Measurements from ENCODE around the gene SLC9A3. TPM values are rescaled to one million over a fixed set of nuclear protein-coding genes. Genes with fewer than 3 reads are reported as not detected.
A peak's percentile ranks its signal among the peaks of the same experiment; 100 is the strongest.

The SLC9A3 gene
- total RNA-seq, 2 donors from 2014 or later, result 1.6 to 2.2 TPM

DNA sequence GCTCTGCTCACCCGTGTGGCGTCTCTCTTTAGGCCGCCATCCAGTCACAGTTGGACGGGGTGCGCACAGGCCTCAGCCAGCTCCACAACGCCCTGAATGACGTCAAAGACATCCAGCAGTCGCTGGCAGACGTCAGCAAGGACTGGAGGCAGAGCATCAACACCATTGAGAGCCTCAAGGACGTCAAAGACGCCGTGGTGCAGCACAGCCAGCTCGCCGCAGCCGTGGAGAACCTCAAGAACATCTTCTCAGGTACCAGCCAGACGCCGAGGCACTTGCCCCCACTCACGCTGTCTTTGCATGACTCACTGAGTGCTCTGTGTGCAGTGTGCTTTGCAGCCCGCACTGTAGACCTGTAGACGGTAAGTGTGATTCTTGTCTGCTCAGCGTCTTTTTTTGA lies 76.7 kb downstream of the SLC9A3 start:
- ATAC-seq (replicated peaks), result no peak
- Mint-ChIP-seq H3K36me3 (ENCODE audit: low read depth) (peaks cover 89% of the 10 kb centered on the region), H3K9me3 (peaks cover 9% of the 10 kb centered on the region), H3K27me3 (no peaks in the 10 kb centered on the region), H3K4me1 (peaks cover 35% of the 10 kb centered on the region), H3K27ac (no peak overlapping the region), H3K4me3 (no peak overlapping the region)

DNA sequence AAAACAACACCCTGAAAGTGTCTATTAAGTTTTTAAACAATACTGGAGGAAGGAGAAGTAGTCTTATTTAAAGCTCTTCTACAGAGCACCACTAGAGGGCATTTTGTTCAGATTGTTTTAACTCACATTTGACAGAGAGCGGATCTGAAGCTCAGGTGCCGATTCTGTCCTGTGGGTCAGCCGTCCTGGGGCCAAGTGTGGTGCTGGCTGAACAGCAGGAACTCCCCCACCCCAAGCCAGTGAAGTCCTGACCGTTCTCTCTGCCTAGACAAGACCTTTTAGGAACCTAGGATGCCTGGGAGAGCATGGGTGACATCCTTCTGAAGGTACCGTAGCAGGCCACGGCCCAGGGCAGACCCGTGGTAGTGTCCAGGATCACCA lies 77.4 kb downstream of the SLC9A3 start:
- ATAC-seq (replicated peaks), result no peak

DNA sequence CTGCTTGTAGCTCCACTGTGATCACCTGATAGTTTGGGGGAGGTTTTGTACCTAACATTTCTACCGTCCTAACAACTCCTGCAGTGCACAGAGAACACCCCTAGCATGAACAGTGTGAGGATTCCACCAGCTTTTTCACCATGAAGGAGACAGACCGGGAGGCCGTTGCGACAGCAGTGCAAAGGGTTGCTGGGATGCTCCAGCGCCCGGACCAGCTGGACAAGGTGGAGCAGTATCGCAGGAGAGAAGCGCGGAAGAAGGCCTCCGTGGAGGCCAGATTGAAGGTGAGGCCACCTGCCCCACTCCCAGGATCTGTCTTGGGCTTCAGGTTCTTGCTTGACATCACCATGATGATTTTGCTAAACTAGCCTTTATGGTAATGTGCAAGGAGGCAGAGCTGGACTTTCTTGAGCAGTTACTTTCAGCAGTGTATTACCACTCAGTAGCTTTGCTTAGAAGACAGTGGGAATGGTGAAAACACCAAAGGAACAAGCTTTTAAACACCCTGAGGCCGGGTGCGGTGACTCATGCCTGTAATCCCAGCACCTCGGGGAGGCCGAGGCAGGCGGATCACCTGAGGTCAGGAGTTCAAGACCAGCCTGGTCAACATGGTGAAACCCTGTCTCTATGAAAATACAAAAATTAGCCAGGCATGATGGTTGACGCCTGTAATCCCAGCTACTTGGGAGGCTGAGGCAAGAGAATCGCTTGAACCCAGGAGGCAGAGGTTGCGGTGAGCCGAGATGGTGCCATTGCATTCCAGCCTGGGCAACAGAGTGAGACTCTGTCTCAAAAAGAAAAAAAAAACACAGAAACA lies 78.0 kb downstream of the SLC9A3 start:
- peak overlapping the region; percentile 52 for H3K27ac Mint-ChIP-seq
- no peak overlapping the region for H3K4me3 Mint-ChIP-seq
- H3K36me3 Mint-ChIP-seq (ENCODE audit: low read depth), result peaks cover 80% of the 10 kb centered on the region
- peaks cover 35% of the 10 kb centered on the region for H3K4me1 Mint-ChIP-seq
- ATAC-seq (replicated peaks), result no peak
- H3K27me3 Mint-ChIP-seq, result no peaks in the 10 kb centered on the region
- H3K9me3 Mint-ChIP-seq, result no peaks in the 10 kb centered on the region

More for the DNA sequence above, 77.4 kb downstream of the SLC9A3 start:
- Mint-ChIP-seq H3K27ac (peak overlapping the region; percentile 52), H3K9me3 (peaks cover 5% of the 10 kb centered on the region), H3K4me1 (peaks cover 35% of the 10 kb centered on the region), H3K4me3 (no peak overlapping the region), H3K27me3 (no peaks in the 10 kb centered on the region), H3K36me3 (ENCODE audit: low read depth) (peaks cover 86% of the 10 kb centered on the region)

- no peak for ATAC-seq (replicated peaks)
- H3K4me1 Mint-ChIP-seq, result peaks cover 35% of the 10 kb centered on the region
- peaks cover 73% of the 10 kb centered on the region for H3K36me3 Mint-ChIP-seq (ENCODE audit: low read depth)
- H3K4me3 Mint-ChIP-seq, result no peak overlapping the region
- H3K27me3 Mint-ChIP-seq, result no peaks in the 10 kb centered on the region
- no peaks in the 10 kb centered on the region for H3K9me3 Mint-ChIP-seq
- peak overlapping the region; percentile 38 for H3K27ac Mint-ChIP-seq
Observed at GRCh38 chr5:445591-445990, 78.7 kb downstream of the SLC9A3 start.

- H3K9me3 Mint-ChIP-seq, result no peaks in the 10 kb centered on the region
- peaks cover 59% of the 10 kb centered on the region for H3K36me3 Mint-ChIP-seq (ENCODE audit: low read depth)
- H3K27me3 Mint-ChIP-seq, result no peaks in the 10 kb centered on the region
- peak overlapping the region; percentile 91 for H3K4me3 Mint-ChIP-seq
- H3K27ac Mint-ChIP-seq, result peak overlapping the region; percentile 93
- peaks cover 30% of the 10 kb centered on the region for H3K4me1 Mint-ChIP-seq
- ATAC-seq (replicated peaks), result no peak
Observed at GRCh38 chr5:444226-444625, 80.0 kb downstream of the SLC9A3 start.

DNA sequence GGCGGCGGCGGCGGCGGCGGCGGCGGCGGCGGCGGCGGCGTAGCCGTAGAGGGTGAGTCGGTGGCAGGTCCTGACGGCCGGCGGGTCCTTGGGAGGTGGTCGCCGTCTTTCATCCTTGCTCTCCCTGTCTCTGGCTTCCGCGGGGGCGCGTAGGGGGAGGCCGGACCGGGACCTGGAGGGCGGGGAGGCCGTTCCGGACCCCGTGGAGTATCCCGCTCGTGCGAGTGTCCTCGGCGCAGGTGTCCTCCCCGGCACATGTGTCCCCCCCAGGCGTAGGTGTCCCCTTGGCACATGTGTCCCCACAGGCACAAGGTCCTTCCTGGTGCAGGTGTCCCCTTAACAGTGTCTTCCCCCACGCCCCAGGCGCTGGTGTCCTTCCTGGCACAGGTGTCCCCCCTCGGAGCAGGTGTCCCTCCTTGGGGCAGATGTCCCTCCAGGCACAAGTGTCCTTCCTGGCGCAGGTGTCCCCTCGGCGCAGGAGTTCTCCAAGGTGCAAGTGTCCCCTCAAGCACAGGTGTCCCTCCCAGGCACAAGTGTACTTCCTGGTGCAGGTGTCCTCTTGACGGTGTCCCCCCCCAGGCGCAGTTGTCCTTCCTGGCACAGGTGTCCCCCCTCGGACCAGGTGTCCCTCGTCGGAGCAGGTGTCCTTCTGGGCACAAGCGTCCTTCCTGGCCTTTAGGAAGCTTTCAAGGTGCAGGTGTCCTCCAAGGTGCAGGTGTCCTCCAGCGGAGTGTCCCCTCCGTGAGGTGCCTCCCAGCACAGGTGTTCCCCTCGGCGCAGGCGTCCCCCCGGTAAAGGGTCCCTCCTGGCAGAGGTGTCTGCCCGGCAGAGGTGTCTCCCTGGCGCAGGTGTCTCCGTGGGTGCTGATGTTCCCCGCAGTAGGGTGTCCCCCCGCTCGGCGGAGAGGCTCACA lies 80.8 kb downstream of the SLC9A3 start:
- no peaks in the 10 kb centered on the region for H3K27me3 Mint-ChIP-seq
- peaks cover 52% of the 10 kb centered on the region for H3K36me3 Mint-ChIP-seq (ENCODE audit: low read depth)
- peak overlapping the region; percentile 93 for H3K27ac Mint-ChIP-seq
- peak; percentile 33 for ATAC-seq (replicated peaks)
- peak overlapping the region; percentile 91 for H3K4me3 Mint-ChIP-seq
- H3K4me1 Mint-ChIP-seq, result peaks cover 26% of the 10 kb centered on the region
- no peaks in the 10 kb centered on the region for H3K9me3 Mint-ChIP-seq

GRCh38 chr5:442335-443238 lies 81.7 kb downstream of the SLC9A3 start, which contains the start of gene EXOC3:
Gene EXOC3, plus strand, starts transcription at chr5:443176. Its CDS starts 3,030 bp downstream, at chr5:446206.
- H3K27ac Mint-ChIP-seq, result peak within 1 kb of the TSS; percentile 93

DNA sequence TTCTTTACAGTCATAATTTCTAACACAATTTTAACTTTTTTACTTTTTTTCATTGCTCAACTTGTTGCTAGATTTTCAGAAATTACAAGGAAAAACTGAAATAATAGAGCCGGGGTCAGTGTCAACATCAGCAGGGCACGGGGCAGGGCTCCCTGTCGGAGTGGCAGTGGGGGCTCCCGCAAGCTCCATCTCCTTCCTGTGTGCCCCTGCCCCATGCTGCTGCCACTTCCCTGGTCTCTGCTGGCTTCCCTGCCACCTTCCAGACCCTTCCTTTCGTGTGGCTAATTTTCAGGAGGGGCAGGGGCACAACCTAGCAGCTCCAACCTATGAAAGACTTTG lies 82.3 kb downstream of the SLC9A3 start:
- no peaks in the 10 kb centered on the region for H3K9me3 Mint-ChIP-seq
- no peak for ATAC-seq (replicated peaks)
- no peaks in the 10 kb centered on the region for H3K27me3 Mint-ChIP-seq
- peaks cover 37% of the 10 kb centered on the region for H3K36me3 Mint-ChIP-seq (ENCODE audit: low read depth)
- peak overlapping the region; percentile 93 for H3K27ac Mint-ChIP-seq
- H3K4me3 Mint-ChIP-seq, result peak overlapping the region; percentile 91
- peaks cover 20% of the 10 kb centered on the region for H3K4me1 Mint-ChIP-seq

More at GRCh38 chr5:442335-443238, 81.7 kb downstream of the SLC9A3 start, which contains the start of gene EXOC3:
- Mint-ChIP-seq H3K4me3 (peak within 1 kb of the TSS; percentile 91), H3K4me1 (peaks cover 21% of the 10 kb centered on the region), H3K9me3 (no peaks in the 10 kb centered on the region), H3K36me3 (ENCODE audit: low read depth) (peaks cover 43% of the 10 kb centered on the region), H3K27me3 (no peaks in the 10 kb centered on the region)
- peak; percentile 94 for ATAC-seq (replicated peaks)

GRCh38 chr5:440401-441201 lies 83.6 kb downstream of the SLC9A3 start:
- H3K9me3 Mint-ChIP-seq, result no peaks in the 10 kb centered on the region
- peaks cover under 1% of the 10 kb centered on the region for H3K27me3 Mint-ChIP-seq
- H3K4me1 Mint-ChIP-seq, result peaks cover 11% of the 10 kb centered on the region
- H3K4me3 Mint-ChIP-seq, result no peak overlapping the region
- H3K27ac Mint-ChIP-seq, result no peak overlapping the region
- ATAC-seq (replicated peaks), result no peak
- H3K36me3 Mint-ChIP-seq (ENCODE audit: low read depth), result peaks cover 29% of the 10 kb centered on the region

GRCh38 chr5:439636-440035 lies 84.6 kb downstream of the SLC9A3 start:
- H3K9me3 Mint-ChIP-seq, result no peaks in the 10 kb centered on the region
- H3K36me3 Mint-ChIP-seq (ENCODE audit: low read depth), result peaks cover 20% of the 10 kb centered on the region
- peak overlapping the region; percentile 62 for H3K27ac Mint-ChIP-seq
- H3K27me3 Mint-ChIP-seq, result peaks cover 3% of the 10 kb centered on the region
- no peak overlapping the region for H3K4me3 Mint-ChIP-seq
- peaks cover 6% of the 10 kb centered on the region for H3K4me1 Mint-ChIP-seq
- ATAC-seq (replicated peaks), result no peak

GRCh38 chr5:439181-439580 lies 85.1 kb downstream of the SLC9A3 start:
- Mint-ChIP-seq H3K9me3 (no peaks in the 10 kb centered on the region), H3K36me3 (ENCODE audit: low read depth) (peaks cover 15% of the 10 kb centered on the region), H3K4me1 (peaks cover 2% of the 10 kb centered on the region), H3K27ac (peak overlapping the region; percentile 62), H3K4me3 (no peak overlapping the region), H3K27me3 (peaks cover 3% of the 10 kb centered on the region)
- ATAC-seq (replicated peaks), result no peak

DNA sequence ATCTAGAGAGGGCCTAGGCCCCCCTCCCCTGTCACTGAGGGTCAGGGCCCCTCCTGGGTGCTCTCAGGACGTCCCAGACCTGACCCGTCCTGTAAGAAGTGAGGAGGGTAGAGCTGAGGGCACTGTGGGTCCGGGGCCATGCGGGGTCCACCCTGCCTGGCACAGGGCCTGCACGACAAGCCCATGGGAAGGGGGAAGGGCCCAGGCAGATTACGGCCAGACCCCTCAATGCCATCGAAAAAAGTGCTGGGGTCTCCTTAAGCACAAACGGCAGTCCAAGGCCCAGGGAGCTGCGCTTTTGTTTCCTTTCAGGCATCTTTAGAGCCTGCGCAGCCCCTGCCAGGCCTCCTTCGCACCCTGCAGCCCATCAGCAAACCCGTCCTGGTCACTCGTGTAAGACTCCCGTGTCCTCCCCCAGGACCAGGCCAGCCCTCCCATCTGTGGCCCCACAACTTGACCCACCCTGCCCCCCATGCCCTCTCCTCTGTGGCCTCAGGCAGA lies 85.7 kb downstream of the SLC9A3 start:
- Mint-ChIP-seq H3K36me3 (ENCODE audit: low read depth) (peaks cover 12% of the 10 kb centered on the region), H3K27ac (no peak overlapping the region), H3K4me1 (no peaks in the 10 kb centered on the region), H3K27me3 (peaks cover 3% of the 10 kb centered on the region), H3K9me3 (no peaks in the 10 kb centered on the region), H3K4me3 (no peak overlapping the region)
- ATAC-seq (replicated peaks), result no peak

- ATAC-seq (replicated peaks), result no peak
- H3K36me3 Mint-ChIP-seq (ENCODE audit: low read depth), result peaks cover 15% of the 10 kb centered on the region
- H3K4me3 Mint-ChIP-seq, result no peak overlapping the region
Observed at GRCh38 chr5:437281-437771, 86.9 kb downstream of the SLC9A3 start.

More at GRCh38 chr5:437281-437771, 86.9 kb downstream of the SLC9A3 start:
- Mint-ChIP-seq H3K9me3 (no peaks in the 10 kb centered on the region), H3K27ac (no peak overlapping the region), H3K4me1 (no peaks in the 10 kb centered on the region), H3K27me3 (peaks cover 6% of the 10 kb centered on the region)

Measured in activated T-helper 17 cell treated with anti-CD3 and anti-CD28 coated beads, Interleukin-2, amount 50 U/mL, for 72 hours (primary cell).